Esophagus squamous epithelium (tissue), 4 donors: ENCODE measurements around the gene TMEM44.

Experiments used
- POLR2A ChIP-seq, 4 donors: fragments of 450-650 bp; IDR thresholded peaks; one replicate each; pipeline ENCODE4 v1.6.1; 2017; ENCODE audit warnings: antibody characterized with exemption in 4 of 4, mild to moderate bottlenecking in 4 of 4, moderate library complexity in 3 of 4
- TF ChIP-seq, protein P1 (sequence below), 6 experiments: fragments of 450-650 bp in 4 of 6; fragments of 200-600 bp in 2 of 6; sonication (generic) in 2 of 6; IDR thresholded peaks; one replicate each; pipeline ENCODE4 v1.5.1; 2016 to 2019; ENCODE audit warnings: antibody characterized with exemption in 6 of 6, mild to moderate bottlenecking in 4 of 6, moderate library complexity in 4 of 6

- TF ChIP-seq, protein P1, sequence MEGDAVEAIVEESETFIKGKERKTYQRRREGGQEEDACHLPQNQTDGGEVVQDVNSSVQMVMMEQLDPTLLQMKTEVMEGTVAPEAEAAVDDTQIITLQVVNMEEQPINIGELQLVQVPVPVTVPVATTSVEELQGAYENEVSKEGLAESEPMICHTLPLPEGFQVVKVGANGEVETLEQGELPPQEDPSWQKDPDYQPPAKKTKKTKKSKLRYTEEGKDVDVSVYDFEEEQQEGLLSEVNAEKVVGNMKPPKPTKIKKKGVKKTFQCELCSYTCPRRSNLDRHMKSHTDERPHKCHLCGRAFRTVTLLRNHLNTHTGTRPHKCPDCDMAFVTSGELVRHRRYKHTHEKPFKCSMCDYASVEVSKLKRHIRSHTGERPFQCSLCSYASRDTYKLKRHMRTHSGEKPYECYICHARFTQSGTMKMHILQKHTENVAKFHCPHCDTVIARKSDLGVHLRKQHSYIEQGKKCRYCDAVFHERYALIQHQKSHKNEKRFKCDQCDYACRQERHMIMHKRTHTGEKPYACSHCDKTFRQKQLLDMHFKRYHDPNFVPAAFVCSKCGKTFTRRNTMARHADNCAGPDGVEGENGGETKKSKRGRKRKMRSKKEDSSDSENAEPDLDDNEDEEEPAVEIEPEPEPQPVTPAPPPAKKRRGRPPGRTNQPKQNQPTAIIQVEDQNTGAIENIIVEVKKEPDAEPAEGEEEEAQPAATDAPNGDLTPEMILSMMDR (IDR thresholded peaks at IDR 0.05) = no peak
- no peak for TF ChIP-seq POLR2A (IDR thresholded peaks at IDR 0.05)
Observed at GRCh38 chr3:194540274-194540905, 92.8 kb downstream of the TMEM44 start.
